Measurements from ENCODE around the gene PLK5.

- TF ChIP-seq CTCF (conservative IDR thresholded peaks at IDR 0.05 in 1 of 2, IDR thresholded peaks at IDR 0.05 in 1 of 2; ENCODE audit: low read depth in 1 of 2, low read length in 2 of 2) (no peak), EZH2 (IDR thresholded peaks at IDR 0.05; ENCODE audit: low read length, missing control alignments) (no peak)
Observed at GRCh38 chr19:1531587-1531986, 7.7 kb downstream of the PLK5 start.
